PFSK-1 (cell line): ENCODE results near the gene BCL2.

Source experiments
- FOXP2 ChIP-seq: optimal IDR thresholded peaks from 2 replicates; pipeline ENCODE3; 2011; ENCODE audit warnings: borderline replicate concordance, control low read depth, inconsistent platforms; ENCODE audit not compliant: insufficient read depth; ENCODE audit errors: extremely low read length, extremely low read depth
- POLR2AphosphoS5 ChIP-seq: IDR thresholded peaks from 2 replicates; pipeline ENCODE4 v1.6.1; 2012; ENCODE audit warnings: low read depth, mild to moderate bottlenecking, control low read depth, low read length, moderate library complexity
- REST ChIP-seq, 2 experiments: IDR thresholded peaks; 2 replicates each; pipeline versions ENCODE4 v1.6.1 to v1.8.0; 2011 to 2012; ENCODE audit warnings: low read depth in 2 of 2, low read length in 2 of 2, control low read depth in 1 of 2, inconsistent platforms in 1 of 2, mild to moderate bottlenecking in 1 of 2, moderate library complexity in 1 of 2; ENCODE audit not compliant: insufficient read depth in 1 of 2
- SIN3A ChIP-seq: IDR thresholded peaks from 2 replicates; pipeline ENCODE4 v1.6.1; 2012; ENCODE audit warnings: mild to moderate bottlenecking, low read length, moderate library complexity, borderline replicate concordance; ENCODE audit not compliant: insufficient read depth
- TAF1 ChIP-seq: IDR thresholded peaks from 2 replicates; pipeline ENCODE4 v1.6.1; 2012; ENCODE audit warnings: low read length, control low read depth, borderline replicate concordance; ENCODE audit not compliant: insufficient read depth

Gene BCL2

DNA sequence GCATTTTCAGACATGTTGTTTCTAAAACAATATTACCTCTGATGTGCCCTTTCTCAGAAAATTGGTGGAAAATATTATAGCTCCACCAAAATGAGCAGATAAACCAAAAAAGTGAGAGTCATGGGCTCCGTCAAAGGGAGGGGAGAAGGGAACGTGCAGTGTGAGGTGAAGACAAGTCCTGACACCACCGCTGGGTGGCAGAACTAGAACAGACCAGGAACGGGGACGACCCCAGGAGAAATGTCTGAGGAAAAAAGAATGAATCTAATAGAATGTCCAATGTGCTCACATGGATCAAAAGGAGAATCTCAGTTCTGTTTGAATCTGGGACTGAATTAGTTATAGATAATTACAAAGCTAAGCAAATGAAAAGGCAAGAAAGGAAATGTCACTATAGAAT lies 22.6 kb upstream of the BCL2 start:
- TF ChIP-seq TAF1 (no peak), FOXP2 (no peak), SIN3A (no peak)

- TF ChIP-seq FOXP2 (no peak), REST (IDR thresholded peaks at IDR 0.05; ENCODE audit: insufficient read depth in 1 of 2, low read depth in 2 of 2, low read length in 2 of 2) (no peak), SIN3A (no peak), TAF1 (no peak), POLR2AphosphoS5 (no peak)
These were observed 20.4 kb upstream of the BCL2 start for GRCh38 chr18:63339920-63340484.

DNA sequence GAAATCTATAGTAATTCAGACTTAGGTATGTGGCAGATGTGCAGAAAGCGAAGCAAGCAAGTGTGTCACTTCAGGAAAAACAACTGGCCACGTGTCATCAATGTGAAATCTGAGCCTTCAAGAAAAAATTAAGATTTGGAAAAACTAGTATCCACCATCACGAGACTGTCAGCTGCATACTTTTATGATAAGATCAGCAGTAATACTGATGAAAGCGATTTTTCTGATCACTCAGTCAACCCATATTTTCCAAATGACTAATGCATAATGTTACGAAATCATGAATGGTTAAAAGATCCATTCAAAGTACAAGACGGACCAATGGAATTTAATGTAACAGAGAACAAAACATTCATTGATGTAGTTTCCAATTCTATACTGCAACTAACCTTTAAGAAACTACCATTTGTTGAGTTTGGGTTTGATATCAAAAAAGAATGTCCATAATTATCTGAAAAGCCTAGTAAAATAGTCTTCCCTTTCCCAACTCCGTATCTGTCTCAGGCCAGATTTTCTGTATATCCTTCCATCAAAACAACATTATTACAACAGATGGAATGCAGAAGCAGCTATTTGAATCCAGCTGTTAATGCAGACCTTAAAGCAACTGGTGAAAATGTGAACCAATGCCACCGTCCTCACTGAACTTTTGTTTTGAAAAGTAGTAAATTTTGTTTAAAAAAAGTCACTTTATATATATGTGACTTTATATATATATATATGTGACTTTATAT lies 17.0 kb upstream of the BCL2 start:
- TF ChIP-seq TAF1 (no peak), SIN3A (no peak), POLR2AphosphoS5 (no peak), REST (IDR thresholded peaks at IDR 0.05; ENCODE audit: insufficient read depth in 1 of 2, low read depth in 2 of 2, low read length in 2 of 2) (no peak), FOXP2 (no peak)

- TF ChIP-seq SIN3A (no peak), TAF1 (no peak), POLR2AphosphoS5 (no peak), REST (IDR thresholded peaks at IDR 0.05; ENCODE audit: insufficient read depth in 1 of 2, low read depth in 2 of 2, low read length in 2 of 2) (no peak), FOXP2 (no peak)
These were observed 11.5 kb upstream of the BCL2 start for GRCh38 chr18:63331105-63331504.

GRCh38 chr18:63329431-63330145 lies 10.0 kb upstream of the BCL2 start:
- TF ChIP-seq REST (IDR thresholded peaks at IDR 0.05; ENCODE audit: insufficient read depth in 1 of 2, low read depth in 2 of 2, low read length in 2 of 2) (no peak), POLR2AphosphoS5 (no peak), TAF1 (no peak), SIN3A (no peak)
